Amniotic stem cell (primary cell): ENCODE results near the gene FBXL17.

ENCODE experiments used
- DNase-seq: peaks from one replicate; lab custom pipeline; 2025; lab: John Stamatoyannopoulos, UW

The FBXL17 gene

DNA sequence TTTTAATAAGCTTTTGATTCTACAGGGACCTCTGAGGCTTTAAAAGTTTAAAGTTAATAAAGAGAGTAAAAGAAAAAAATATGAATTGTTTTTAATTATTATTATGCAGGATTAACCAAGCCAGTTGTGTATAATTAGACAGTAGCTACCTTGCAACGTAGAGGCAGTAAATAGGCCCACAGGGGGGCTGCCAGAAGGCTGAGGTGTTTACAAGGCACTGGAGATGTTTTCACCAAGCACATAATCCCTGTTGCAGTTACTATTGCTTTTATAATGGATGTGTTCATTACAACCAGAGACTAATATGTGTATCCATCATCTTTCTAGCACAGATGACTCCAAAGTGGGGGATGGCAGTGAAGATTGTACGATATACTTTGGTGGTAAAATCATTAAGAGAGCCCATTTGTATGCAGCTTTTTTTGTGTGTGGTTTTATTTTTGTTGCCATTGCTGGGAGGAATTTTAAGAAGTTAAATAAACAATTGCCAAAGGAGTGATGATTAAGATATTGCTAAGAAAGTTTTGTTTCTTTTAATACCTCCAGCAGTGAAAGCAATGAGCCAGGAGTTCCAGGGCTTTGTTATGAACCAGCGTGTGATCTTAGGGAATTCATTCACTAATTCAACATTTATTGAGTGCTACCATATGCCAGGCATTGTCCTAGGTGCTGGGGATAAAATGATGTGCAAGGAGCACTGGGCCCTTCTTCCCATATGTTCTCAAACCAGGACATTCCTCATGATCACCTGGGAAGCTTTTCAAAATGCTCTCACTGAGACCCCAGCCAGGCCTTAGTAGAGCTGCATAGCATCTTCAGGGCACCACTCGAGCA lies 572.5 kb downstream of the FBXL17 start:
- no peak for DNase-seq
